OCI-LY1 (cell line): Measurements from ENCODE around the gene SLC6A8.

Experiments used
- CTCF ChIP-seq: fragments of 200-600 bp; sonication (generic), shearing (Covaris generic); IDR thresholded peaks from 2 replicates; pipeline ENCODE4 v1.5.1; 2017; ENCODE audit warnings: mild to moderate bottlenecking, antibody characterized with exemption, low read length, moderate library complexity, mixed read lengths
- EZH2 ChIP-seq: fragments of 200-600 bp; sonication (generic), shearing (Covaris generic); IDR thresholded peaks from 2 replicates; pipeline ENCODE4 v1.8.0; 2017; ENCODE audit warnings: borderline replicate concordance, mixed run types, mild to moderate bottlenecking, antibody characterized with exemption, low read length, moderate library complexity, mixed read lengths

GRCh38 chrX:153726286-153727122 is 38.8 kb downstream of the SLC6A8 start:
- no peak for TF ChIP-seq CTCF
- TF ChIP-seq EZH2 = no peak
